NAMALWA (cell line): ENCODE measurements around the gene VPS9D1.

ENCODE experiments used
- DNase-seq: peaks from one replicate; pipeline ENCODE4 v3.0.0-alpha.2; 2015; ENCODE audit warnings: low spot score

Gene VPS9D1

GRCh38 chr16:89660146-89660545 is 60.6 kb downstream of the VPS9D1 start:
- no peak for DNase-seq

- DNase-seq = peak; percentile 21
Observed at GRCh38 chr16:89658221-89658879, 62.3 kb downstream of the VPS9D1 start.

GRCh38 chr16:89657442-89658220 is 63.1 kb downstream of the VPS9D1 start, which contains the start of the genes CHMP1A and SPATA33:
Gene CHMP1A, minus strand, starts transcription at chr16:89657708. Its CDS starts 120 bp downstream, at chr16:89657588.
Gene SPATA33, plus strand, starts transcription at chr16:89657836. Its CDS starts 76 bp downstream, at chr16:89657912.
- peak; percentile 93 for DNase-seq
